ENCODE data around the gene FADS2. TPM values are rescaled to one million over a fixed set of nuclear protein-coding genes. Genes with fewer than 3 reads are reported as not detected.
A peak's percentile ranks its signal among the peaks of the same experiment; 100 is the strongest.

The FADS2 gene
- total and polyA plus RNA-seq, 2 experiments from 2014 or later, result 317 to 356 TPM

- H4K20me1 ChIP-seq (ENCODE audit: insufficient read depth, poor library complexity, severe bottlenecking), result no peaks in the 10 kb centered on the region
- no peak overlapping the region for H3K4me3 ChIP-seq
Observed at GRCh38 chr11:61904539-61905048, 76.5 kb downstream of the FADS2 start.

GRCh38 chr11:61905067-61905696, 77.1 kb downstream of the FADS2 start:
- Histone ChIP-seq H3K27me3 (no peaks in the 10 kb centered on the region), H3K4me3 (no peak overlapping the region), H2AFZ (no peak overlapping the region), H4K20me1 (ENCODE audit: insufficient read depth, poor library complexity, severe bottlenecking) (no peaks in the 10 kb centered on the region), H3K36me3 (replicated peaks; ENCODE audit: insufficient read depth, low read depth) (no peaks in the 10 kb centered on the region), H3K9me2 (replicated peaks; ENCODE audit: insufficient read depth) (no peaks in the 10 kb centered on the region), H3K79me2 (no peaks in the 10 kb centered on the region), H3K4me2 (no peak overlapping the region), H3K4me1 (ENCODE audit: insufficient read depth) (peaks cover 15% of the 10 kb centered on the region), H3K27ac (no peak overlapping the region), H3K9me3 (ENCODE audit: low read depth) (no peaks in the 10 kb centered on the region)
- 93% methylated on average over 13 of the region's 13 CpGs for WGBS (ENCODE audit: low lambda C conversion rate, missing lambda C conversion rate)
- DNase-seq (ENCODE audit: low spot score), result no peak
- TF ChIP-seq CTCF (IDR thresholded peaks at IDR 0.05; ENCODE audit: poor library complexity) (no peak), EZH2phosphoT487 (IDR thresholded peaks at IDR 0.05; ENCODE audit: low read depth, severe bottlenecking, unreplicated experiment) (no peak), EZH2 (IDR thresholded peaks at IDR 0.05; ENCODE audit: borderline replicate concordance) (no peak)

More at GRCh38 chr11:61904539-61905048, 76.5 kb downstream of the FADS2 start:
- Histone ChIP-seq H2AFZ (no peak overlapping the region), H3K9me3 (ENCODE audit: low read depth) (no peaks in the 10 kb centered on the region), H3K27ac (no peak overlapping the region), H3K27me3 (no peaks in the 10 kb centered on the region), H3K4me1 (ENCODE audit: insufficient read depth) (peaks cover 15% of the 10 kb centered on the region), H3K9me2 (replicated peaks; ENCODE audit: insufficient read depth) (no peaks in the 10 kb centered on the region), H3K4me2 (no peak overlapping the region), H3K79me2 (no peaks in the 10 kb centered on the region), H3K36me3 (replicated peaks; ENCODE audit: insufficient read depth, low read depth) (no peaks in the 10 kb centered on the region)
- WGBS (ENCODE audit: low lambda C conversion rate, missing lambda C conversion rate), result 59% methylated on average over 19 of the region's 19 CpGs
- TF ChIP-seq CTCF (IDR thresholded peaks at IDR 0.05; ENCODE audit: poor library complexity) (no peak), EZH2 (IDR thresholded peaks at IDR 0.05; ENCODE audit: borderline replicate concordance) (no peak), EZH2phosphoT487 (IDR thresholded peaks at IDR 0.05; ENCODE audit: low read depth, severe bottlenecking, unreplicated experiment) (no peak)
- peak; percentile 68 for DNase-seq (ENCODE audit: low spot score)

GRCh38 chr11:61905801-61906521, 77.9 kb downstream of the FADS2 start:
- H3K9me2 ChIP-seq (replicated peaks; ENCODE audit: insufficient read depth), result no peaks in the 10 kb centered on the region
- H3K9me3 ChIP-seq (ENCODE audit: low read depth), result no peaks in the 10 kb centered on the region
- no peaks in the 10 kb centered on the region for H3K27me3 ChIP-seq
- H2AFZ ChIP-seq, result no peak overlapping the region
- no peaks in the 10 kb centered on the region for H4K20me1 ChIP-seq (ENCODE audit: insufficient read depth, poor library complexity, severe bottlenecking)
- 95% methylated on average over 14 of the region's 14 CpGs for WGBS (ENCODE audit: low lambda C conversion rate, missing lambda C conversion rate)
- TF ChIP-seq EZH2phosphoT487 (IDR thresholded peaks at IDR 0.05; ENCODE audit: low read depth, severe bottlenecking, unreplicated experiment), result no peak
- TF ChIP-seq CTCF (IDR thresholded peaks at IDR 0.05; ENCODE audit: poor library complexity), result no peak
- no peak for TF ChIP-seq EZH2 (IDR thresholded peaks at IDR 0.05; ENCODE audit: borderline replicate concordance)
- no peak overlapping the region for H3K27ac ChIP-seq
- H3K79me2 ChIP-seq, result no peaks in the 10 kb centered on the region
- H3K4me1 ChIP-seq (ENCODE audit: insufficient read depth), result peaks cover 15% of the 10 kb centered on the region
- H3K4me2 ChIP-seq, result no peak overlapping the region
- H3K36me3 ChIP-seq (replicated peaks; ENCODE audit: insufficient read depth, low read depth), result no peaks in the 10 kb centered on the region
- DNase-seq (ENCODE audit: low spot score), result no peak
- no peak overlapping the region for H3K4me3 ChIP-seq
